K562 treated with DMSO at 1 percent for 48 hours (cell line): ENCODE results near the gene EDEM3. TPM values are rescaled to one million over a fixed set of nuclear protein-coding genes. Genes with fewer than 3 reads are reported as not detected.

Source experiments
- total RNA-seq: library from RNA; unstranded; fragments of 300-600 nt; gene quantifications from 2 replicates; pipeline ENCODE4 v1.2.3, GENCODE V29; 2022; ENCODE audit warnings: low replicate concordance; ENCODE audit errors: extremely low read depth

Gene EDEM3
- not detected in 2 replicates for total RNA-seq

GRCh38 chr1:184754476-184755225 lies at the start of gene EDEM3:
EDEM3 (minus strand) TSS chr1:184754858; CDS start chr1:184754646, 212 bp downstream.

Other genes with a start within 250 kb of the EDEM3 start
- gene NIBAN1, start 219.7 kb upstream of the EDEM3 start, total RNA-seq: not detected in 2 replicates